GM21825 (cell line): ENCODE measurements around the gene KCTD7.
A peak's percentile ranks its signal among the peaks of the same experiment; 100 is the strongest.
"Not testable (repeated sequence)": the region's sequence is repeated elsewhere in the genome, so short reads cannot be mapped to it uniquely, and the experiment has no call there.

ENCODE experiments used
- ATAC-seq: cut with Tn5 transposase; IDR thresholded peaks from one replicate; pipeline ENCODE4 v1.9.1; 2021; ENCODE audit warnings: mild to moderate bottlenecking, moderate library complexity; ENCODE audit not compliant: unreplicated experiment

Gene KCTD7

DNA sequence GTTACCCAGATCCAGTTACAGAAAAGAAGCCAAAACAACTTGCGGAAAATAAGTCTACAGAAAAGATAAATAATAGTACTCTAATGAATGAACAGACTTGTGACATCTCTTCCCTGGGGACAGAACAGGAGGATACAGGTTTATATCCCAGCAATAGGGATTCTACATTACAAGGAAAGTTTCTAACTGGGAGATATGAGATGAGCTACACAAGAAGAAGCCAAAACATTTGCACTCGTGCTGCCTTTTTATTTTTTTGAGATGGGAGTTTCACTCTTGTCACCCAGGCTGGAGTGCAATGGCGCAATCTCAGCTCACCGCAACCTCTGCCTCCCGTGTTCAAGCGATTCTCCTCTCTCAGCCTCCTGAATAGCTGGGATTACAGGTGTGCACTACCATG is 22.3 kb downstream of the KCTD7 start:
- ATAC-seq: not testable (repeated sequence)

- not testable (repeated sequence) for ATAC-seq
Measured at GRCh38 chr7:66653719-66654274, 25.1 kb downstream of the KCTD7 start.

DNA sequence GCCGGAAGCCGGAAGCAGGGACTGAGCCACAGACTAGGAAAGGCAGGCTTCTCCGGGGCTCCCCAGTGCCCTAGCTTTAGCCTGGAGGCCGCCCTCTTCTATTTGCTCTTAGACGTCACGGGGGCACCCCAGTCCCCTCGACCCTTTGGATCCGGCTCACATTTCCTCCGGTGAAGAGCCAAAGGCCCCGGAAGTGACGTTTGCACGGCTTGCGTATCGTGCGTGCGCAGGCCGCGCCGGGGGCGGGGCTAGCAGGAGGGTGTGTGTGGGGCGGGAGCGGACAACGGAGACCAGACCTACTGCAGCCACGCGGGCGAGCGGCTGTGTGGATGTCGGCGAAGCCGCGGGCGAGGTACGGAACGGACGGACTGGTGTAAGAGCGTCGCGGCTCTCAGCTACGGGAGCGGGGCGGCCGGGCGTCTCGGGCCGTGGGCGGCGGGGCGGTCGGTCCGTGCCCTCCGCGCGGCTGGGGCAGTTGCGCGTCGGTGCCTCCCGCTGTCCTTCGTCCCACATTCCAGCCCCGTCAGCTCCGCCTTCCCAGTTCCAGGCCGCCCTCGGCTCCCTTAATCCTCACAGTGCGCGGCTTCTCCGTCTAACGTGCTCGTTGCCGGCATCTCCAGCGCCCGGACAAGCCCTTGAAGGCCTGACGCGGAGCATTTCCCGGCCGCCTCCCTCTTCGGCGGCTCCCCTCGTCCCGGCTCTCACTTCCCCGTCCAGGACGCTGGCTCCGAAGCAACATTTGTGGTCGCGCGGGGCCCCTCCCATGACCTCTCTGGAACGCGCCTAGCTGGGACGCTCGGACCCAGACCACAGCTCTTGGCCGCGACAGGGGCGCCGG is 25.8 kb downstream of the KCTD7 start:
- peak; percentile 92 for ATAC-seq

DNA sequence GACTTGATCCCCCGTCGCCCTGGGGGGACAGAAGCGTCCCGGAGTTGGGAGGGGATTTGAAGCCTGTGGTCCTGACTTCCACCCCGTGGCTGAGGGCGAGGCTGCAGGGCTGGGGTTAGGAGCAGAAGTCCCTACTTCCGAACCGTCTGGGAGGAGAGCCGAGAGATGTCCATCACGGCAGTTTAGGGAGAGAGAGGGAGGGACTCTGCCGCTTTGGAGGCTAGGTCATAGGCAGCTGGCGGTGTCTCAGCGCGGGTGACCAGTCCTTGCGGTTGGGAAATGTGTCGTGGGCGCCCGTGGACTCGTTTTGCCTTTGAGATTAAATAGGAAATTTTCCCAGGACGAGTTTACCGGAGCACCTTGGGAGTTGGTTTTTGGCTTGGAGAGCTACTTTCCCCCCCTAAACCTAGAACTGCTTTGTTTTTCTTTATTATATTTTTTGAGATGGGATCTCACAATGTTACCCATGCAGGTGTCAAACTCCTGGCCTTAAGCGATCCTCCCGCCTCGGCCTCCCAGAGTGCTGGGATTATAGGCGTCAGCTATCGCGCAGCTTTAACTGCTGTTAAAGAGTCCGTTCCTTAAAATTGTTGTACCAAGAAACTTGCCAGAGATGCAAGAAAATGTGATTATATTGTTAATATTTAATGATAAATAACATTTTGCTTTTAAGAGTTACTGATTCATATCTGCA is 26.6 kb downstream of the KCTD7 start:
- peak; percentile 11 for ATAC-seq

DNA sequence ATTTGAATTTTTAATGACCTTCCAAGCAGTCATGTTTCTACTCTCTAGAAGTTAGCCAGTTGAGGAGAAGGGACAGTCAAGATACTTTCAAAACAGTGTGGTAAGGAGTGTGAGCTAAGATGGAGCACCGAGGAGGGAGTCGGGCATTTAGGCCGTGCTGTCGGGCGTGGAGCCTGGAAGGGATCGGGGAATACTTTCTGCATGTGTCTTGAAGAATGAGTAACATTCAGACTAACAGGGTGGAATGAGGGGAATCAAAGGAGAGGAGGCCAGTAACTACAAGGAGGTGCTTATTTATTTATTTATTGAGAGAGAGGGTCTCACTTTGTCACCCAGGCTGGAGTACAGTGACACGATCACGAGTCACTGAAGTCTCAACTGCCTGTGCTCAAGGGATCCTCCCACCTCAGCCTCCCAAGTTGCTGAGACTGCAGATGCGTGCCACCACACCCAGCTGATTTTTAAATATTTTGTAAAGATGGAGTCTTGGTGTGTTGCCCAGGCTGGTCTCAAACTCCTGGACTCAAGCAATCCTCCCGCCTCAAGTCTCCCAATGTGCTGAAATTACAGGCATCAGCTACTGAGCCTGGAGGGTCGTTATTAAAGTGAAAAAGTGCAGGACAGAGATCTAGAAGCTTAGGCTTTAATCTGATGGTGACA is 27.3 kb downstream of the KCTD7 start:
- ATAC-seq: not testable (repeated sequence)

DNA sequence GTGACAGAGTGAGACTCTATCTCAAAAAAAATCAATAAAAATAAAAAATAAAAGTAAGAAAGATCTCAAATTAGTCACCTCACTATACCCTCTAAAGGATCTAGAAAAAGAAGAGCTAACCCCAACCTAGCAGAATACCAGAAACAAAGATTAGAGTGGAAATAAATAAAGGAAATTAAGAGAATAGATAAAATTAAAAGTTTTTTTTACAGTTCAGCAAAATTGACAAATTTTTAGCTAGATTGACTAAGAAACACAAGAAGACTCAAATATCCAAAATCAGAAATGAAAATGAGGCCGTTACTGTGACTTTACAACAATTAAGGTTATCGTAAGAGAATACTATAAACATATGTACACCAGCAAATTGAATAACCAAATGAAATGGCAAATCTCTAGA is 29.1 kb downstream of the KCTD7 start:
- ATAC-seq: no peak

- no peak for ATAC-seq
Measured at GRCh38 chr7:66662646-66663264, 34.1 kb downstream of the KCTD7 start.

- no peak for ATAC-seq
Measured at GRCh38 chr7:66664590-66665293, 36.1 kb downstream of the KCTD7 start.

DNA sequence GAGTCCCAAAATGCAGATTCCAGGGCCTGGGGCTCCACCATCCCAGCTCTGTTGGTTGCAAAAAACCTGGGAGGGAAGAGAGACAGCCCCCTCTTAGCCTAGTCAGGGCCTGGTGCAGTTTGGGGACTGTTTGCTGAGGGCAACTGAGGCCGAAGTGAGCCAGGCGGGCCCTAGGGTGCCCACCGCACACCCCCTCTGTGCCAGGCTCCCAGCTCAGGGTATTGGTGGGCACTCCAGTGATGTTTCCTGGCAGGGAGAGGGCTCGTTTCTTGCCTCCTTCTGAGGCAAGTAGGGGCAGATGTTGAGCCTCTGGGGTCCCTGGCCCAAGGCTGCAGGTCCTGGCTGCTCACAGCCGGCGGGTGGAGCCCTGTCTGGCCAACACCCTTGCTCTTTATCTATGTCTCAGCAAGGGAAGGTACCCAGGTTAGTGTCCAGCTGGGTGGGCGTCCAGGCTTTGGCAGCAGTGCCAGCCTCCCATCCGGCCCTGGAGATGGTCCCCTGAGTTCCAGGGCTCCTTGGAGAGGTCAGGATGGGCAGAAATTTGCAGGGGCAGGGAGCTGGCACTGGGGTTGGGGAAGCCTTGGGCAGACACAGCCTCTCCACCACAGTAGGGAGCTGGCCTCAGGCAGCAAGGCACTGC is 37.8 kb downstream of the KCTD7 start:
- no peak for ATAC-seq

DNA sequence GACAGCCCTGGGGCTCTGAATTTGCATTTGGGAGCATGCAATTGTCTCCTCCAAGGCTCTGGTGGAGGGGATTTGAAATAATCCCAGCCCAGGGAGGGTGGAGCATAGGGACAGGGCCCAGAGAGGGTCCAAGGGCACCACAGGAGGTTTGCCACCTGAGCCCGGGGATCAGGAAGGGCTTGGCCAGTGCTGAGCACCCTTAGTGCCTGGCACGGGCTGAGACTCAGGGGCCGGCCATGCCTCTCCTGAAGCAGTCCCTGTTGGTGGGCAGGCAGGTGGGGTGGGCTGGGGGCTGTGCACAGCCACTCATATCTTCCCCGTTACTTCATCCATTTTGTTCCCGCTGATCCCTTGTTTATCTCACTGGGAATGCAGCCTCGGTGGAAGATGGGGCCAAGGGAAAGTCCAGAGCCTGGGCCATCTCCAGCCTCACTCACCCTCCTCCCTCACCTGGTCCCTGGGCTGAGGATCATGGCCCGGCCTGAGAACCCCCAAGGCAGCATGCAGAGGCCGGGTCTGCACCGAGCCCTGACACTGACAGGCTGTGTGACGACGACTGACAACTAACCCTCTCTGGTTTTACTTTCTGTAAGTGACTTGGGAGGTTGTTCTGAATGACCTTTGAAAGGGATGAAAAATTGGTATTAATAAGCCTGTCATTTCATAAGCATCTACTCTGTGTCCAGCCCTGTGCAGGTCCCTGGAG is 38.5 kb downstream of the KCTD7 start:
- no peak for ATAC-seq

- ATAC-seq: no peak
Measured at GRCh38 chr7:66668112-66668511, 39.4 kb downstream of the KCTD7 start.

DNA sequence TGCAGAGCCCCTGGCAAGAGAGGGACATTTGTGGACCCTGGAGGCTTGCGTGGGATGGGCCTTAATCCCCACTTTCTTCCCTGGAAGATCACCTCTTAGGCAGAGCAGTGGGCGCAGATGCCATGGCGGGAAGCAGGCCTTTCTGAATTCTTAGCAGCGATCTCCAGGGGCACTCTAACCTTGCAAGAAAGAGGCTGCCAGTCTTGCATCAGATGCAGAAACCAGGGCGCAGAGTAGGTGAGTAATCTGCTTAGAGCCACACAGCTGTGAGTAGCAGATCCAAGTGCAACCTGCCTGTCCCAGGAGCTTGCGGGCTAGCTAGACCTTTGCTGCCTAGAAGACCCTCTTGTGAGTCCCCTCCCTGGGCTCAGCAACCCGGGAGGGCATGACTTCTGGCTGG is 40.0 kb downstream of the KCTD7 start:
- no peak for ATAC-seq

DNA sequence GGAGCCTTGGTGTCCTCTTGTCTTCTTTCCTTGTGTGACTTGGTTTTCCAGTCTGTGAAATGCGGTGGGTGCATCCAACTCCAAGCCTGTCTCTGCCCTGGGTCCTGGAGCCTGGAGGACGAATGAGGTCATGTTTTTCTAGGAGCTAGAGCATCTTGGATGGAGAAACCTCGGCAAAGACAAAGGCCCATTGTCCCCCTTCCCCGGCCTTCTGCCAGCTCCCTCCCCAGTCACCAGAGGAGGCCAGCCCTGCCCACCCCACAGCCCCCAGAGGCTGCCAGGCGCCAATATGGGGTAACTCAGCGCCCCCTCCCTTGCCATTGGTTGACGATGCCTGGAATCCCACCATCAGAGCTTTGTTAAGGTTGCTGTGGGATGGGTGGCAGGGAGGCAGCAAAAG is 40.4 kb downstream of the KCTD7 start:
- ATAC-seq: no peak

GRCh38 chr7:66669496-66669895 is 40.8 kb downstream of the KCTD7 start:
- no peak for ATAC-seq

GRCh38 chr7:66671034-66671433 is 42.4 kb downstream of the KCTD7 start:
- no peak for ATAC-seq

DNA sequence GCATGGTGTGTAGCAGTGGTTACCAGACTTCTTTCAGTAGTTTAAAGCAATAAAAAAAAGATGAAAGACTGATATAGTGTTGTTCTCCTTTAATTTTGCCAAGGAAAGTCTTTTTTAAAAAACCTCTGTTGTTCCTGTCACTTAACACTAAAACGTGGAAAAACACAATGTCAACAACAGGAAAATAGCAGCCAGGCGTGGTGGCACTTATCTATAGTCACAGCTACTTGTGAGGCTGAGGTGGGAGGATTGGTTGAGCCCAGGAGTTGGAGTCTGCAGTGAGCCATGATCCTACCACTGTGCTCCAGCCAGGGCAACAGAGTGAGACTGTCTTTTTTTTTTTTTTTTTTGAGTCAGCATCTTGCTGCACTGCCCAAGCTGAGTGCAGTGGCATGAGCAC is 42.8 kb downstream of the KCTD7 start:
- not testable (repeated sequence) for ATAC-seq

- not testable (repeated sequence) for ATAC-seq
Measured at GRCh38 chr7:66672432-66673123, 43.9 kb downstream of the KCTD7 start.

DNA sequence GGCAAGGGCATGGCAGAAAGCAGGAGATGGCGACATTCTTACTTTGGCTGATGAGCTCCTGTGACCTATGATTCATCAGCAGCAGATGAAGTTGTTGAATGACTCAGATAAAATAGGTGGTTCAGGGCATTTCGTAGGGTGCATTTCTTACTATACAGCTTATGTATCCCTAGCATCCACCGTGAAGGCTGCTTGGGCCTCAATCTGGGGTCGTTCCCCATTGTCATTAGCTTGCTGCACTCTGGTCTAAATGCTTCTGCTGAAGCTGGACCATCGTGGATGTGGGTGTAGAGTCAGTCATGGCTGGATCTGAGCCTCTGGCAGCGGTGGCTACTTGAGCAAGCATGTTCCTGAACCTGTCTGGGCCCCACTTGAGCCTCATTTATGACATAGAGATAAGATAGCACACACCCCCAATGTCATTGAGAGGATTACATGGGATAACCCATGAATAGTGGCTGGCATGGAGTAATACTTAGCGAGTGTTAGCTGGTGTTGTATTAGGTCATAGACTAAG is 44.5 kb downstream of the KCTD7 start:
- not testable (repeated sequence) for ATAC-seq
